HG03108 (cell line): ENCODE results near the gene SNAPC5.
"Not testable (repeated sequence)": the region's sequence is repeated elsewhere in the genome, so short reads cannot be mapped to it uniquely, and the experiment has no call there.

Experiments used
- ATAC-seq: cut with Tn5 transposase; IDR thresholded peaks from one replicate; pipeline ENCODE4 v1.9.1; 2021; ENCODE audit warnings: moderate library complexity; ENCODE audit not compliant: unreplicated experiment

The SNAPC5 gene

DNA sequence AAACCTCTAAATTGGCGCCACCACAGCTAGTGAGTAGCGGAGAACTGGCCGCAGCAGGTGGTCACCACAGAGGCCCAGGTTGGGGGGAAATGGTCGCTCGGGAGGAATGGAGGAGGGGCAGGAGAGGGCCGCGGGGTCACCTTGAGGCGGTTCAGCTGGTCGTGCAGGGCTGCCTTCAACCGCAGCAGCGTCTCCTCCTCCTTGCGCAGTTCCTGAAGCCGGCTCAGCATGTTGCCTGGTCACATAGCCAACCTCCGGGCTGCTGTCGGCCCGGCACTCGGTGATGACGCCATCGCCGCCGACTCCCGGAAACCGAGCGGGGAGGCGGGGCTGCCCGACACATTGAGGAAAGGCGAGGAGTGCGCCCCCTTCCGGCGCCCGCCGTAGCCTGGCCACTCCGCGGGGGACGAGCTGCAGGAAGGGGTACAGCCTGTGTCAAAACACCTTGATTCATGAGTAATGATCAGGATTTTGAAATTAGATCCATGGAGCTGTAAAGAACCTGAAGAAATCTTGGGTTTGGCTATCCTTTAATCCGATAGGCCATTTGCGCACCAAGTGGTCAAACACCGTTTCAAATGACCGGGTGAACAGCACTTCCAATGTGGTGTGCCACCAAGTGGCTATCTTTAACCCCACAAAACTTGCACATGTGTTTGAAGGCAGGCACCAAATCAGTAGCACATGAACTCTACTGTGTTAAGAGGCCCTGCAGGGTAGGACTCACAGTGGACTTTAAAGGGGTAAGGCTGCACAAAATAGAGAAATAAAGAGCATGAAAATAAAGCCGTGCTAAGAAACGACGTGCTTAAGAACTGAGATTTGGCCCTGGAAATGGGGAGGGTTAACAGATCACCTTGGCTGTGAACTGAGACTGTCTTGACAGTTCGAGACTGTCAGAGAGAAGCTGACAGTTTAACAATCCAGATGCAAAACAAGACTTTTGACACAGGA, at the start of gene SNAPC5:
Gene SNAPC5, minus strand, starts transcription at position 261 of the 954 bp plus-strand sequence. Its CDS starts 31 bp downstream, at position 230.
- ATAC-seq = peak; percentile 77

GRCh38 chr15:66545255-66545654, 47.7 kb upstream of the SNAPC5 start:
- ATAC-seq = no peak

GRCh38 chr15:66542896-66543295, 45.3 kb upstream of the SNAPC5 start:
- no peak for ATAC-seq

- ATAC-seq = no peak
Observed at GRCh38 chr15:66535056-66535455, 37.5 kb upstream of the SNAPC5 start.

GRCh38 chr15:66524838-66525237, 27.3 kb upstream of the SNAPC5 start:
- no peak for ATAC-seq

DNA sequence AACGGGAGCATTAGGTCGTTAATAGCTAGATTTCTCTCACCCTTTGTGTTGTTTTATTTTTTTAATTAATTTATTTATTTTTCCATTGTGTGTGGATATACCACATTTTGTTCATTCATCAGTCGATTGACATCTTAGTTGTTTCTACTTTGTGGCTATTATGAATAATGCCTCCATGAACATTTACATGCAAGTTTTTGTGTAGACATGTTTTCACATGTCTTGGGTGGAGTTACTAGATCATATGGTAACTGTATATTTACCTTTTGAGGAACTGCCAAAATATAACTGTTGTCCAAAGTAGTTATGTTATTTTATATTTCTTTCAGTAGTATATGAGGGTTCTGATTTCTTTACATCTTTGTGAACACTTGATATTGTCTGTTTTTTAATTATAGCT, 26.4 kb upstream of the SNAPC5 start:
- no peak for ATAC-seq

DNA sequence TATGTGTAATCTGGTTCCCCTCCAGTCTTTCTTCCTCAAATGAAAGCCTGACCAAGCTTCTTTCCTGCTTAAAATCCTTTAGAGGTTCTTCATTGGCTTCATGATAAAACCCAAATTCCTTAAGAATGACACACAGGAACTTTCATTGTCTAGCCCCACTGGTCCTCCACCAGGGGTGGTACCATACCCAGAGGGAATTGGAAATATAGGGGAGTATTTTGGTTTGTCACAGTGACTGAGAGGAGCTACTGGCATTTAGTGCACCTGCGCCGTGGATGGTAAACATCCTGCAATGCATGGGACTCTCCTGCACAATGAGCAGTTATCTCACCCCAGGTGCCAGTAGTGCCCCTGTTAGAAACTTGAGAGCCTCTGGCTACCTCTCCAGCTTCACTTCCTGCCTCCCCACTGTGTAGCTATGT, 18.4 kb upstream of the SNAPC5 start:
- ATAC-seq = no peak

DNA sequence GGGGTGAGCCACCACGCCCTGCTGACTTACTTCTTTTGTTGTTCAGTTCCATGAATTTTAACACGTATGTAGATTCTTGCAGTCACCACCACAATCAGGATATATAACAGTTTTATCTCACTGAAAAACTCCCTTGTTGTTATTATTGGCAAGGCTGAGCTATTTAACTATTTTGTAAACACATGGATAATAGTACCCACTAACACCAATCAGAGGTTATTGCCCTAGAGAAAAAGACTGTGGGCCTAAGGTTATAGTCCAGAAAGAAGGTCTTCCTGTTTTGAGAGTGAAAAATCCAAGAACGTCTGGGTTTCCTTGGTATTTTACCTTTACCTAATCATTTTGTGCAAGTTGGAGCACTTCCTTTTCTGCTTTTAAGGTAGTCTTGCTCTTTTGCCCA, 17.0 kb upstream of the SNAPC5 start:
- no peak for ATAC-seq

DNA sequence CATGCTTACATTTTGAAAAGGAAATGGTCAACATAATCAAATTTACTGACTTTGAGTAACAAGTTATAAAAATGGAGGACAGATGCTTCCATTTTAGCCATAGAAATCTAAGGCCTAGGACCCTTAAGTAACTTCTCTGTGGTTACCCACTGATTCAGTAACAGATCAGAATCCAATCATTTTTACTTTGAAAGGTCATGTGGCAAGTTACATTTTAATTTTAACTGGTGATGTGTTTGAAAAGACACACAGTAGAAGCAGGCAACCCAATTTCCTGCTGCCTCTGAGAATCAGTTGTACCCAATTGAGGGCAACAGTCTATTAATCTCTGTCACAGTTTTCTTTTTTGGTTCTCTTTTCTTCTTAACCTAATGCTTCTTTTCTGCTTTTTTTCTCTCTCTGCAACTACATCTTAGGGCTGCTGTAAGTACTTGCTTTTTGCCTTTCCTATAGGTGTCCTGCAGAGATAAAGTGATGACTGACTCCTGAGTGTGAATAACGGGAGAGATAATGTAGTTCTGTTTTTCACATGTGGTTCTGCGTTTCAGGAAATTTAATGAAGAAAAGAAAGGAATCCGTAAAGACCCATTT, 10.8 kb upstream of the SNAPC5 start:
- no peak for ATAC-seq

GRCh38 chr15:66505818-66506217, 8.3 kb upstream of the SNAPC5 start:
- ATAC-seq = no peak

DNA sequence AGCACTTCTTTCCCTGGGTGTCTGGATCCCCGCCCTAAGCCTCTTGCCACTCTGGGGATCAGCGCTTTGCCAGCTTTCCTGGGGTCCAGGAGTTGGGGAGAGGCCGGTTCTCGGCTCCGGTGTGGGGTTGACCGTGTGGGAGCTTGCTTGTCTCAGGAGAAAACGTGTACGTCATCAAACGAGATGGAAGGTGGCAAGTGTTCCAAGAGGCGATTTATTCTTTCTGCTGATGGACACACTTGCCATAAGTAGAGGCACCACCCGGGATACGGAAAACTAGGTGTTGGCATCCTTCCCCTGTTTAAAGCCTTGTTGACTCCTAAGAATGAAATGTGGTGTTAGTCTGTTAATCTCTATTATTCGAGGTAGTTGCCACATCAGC, 7.9 kb upstream of the SNAPC5 start:
- ATAC-seq = no peak

GRCh38 chr15:66504563-66505429, 7.2 kb upstream of the SNAPC5 start, which contains the start of the genes RPL4 and ZWILCH:
TSS of gene RPL4 (minus strand) at chr15:66504855. CDS start at chr15:66504790, 65 bp downstream.
TSS of gene ZWILCH (plus strand) at chr15:66505326. CDS start at chr15:66505339, 13 bp downstream.
- ATAC-seq = peak; percentile 76

DNA sequence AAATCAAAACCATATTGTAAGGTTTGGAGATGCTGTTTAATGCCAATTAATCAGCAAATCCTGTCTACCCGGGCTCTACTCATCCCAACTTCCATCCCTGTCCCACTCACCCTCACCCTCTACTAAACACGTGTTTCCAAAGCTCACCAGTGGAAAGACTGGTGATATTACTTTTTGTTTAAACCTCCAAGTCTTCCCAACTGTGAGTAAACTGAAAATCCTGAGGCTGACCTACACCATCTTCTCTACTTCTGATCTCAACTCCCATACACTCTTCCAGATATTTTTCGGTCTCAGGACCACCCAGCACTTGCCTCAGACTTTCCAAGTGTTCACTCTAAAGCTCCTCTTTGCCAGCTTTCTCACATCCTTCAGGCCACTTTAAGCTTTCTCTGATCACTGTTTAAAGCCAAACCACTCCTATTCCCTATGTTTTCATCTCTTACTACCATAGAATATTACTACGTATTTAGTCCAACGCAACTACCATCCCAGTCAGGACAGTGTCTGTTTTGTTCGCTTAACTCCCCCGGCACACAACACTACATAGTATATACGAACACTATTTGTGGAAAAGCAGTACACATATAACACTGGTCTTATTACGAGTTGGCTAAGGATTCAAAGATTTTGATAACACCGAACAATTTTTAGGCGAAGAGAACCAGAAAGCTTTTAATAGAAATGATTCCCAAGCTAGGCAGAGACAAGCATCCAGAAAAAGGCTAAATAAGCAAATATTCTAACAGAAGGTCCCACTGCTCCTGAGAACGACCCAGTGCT, 6.4 kb upstream of the SNAPC5 start:
- ATAC-seq = no peak

- ATAC-seq = not testable (repeated sequence)
Observed at GRCh38 chr15:66503041-66503648, 5.6 kb upstream of the SNAPC5 start.

- ATAC-seq = no peak
Observed at GRCh38 chr15:66502491-66502890, 4.9 kb upstream of the SNAPC5 start.

GRCh38 chr15:66500346-66500745, 2.8 kb upstream of the SNAPC5 start:
- not testable (repeated sequence) for ATAC-seq

DNA sequence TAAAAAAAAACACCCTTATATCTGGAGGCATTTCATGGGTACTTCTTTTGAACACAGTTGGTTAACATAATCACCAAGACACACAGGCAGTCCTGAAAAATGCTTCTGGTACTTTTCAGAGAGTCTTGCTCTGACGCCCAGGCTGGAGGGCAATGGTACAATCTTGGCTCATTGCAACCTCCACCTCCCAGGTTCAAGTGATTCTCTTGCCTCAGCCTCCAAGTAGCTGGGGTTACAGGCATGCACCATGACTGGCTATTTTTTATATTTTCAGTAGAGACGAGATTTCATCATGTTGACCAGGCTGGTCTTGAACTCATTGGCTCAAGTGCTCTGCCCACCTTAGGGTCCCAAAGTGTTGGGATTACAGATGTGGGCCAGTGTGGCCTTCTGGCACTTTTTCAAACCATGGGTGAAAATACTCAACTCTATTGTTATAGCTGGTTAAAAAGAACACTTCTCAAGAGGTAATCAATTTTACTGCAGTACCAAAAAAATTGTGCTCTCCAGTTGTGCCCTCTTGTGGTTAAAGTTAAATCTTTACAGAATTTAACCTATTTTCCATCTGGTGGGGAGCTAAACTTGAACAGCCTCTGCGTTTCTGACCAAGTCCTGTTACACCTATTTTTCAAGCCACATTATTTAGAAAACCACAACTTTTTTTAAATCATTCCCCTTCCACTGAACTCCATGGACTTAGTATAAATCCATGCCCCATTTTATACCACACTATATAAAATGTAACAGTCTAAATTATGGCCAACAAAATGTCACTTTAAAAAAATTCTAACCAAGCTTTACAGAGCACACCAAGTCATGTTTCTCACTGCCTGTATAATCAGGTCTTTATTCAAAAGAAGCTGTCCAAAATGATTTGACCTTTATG, 1.2 kb upstream of the SNAPC5 start:
- no peak for ATAC-seq

DNA sequence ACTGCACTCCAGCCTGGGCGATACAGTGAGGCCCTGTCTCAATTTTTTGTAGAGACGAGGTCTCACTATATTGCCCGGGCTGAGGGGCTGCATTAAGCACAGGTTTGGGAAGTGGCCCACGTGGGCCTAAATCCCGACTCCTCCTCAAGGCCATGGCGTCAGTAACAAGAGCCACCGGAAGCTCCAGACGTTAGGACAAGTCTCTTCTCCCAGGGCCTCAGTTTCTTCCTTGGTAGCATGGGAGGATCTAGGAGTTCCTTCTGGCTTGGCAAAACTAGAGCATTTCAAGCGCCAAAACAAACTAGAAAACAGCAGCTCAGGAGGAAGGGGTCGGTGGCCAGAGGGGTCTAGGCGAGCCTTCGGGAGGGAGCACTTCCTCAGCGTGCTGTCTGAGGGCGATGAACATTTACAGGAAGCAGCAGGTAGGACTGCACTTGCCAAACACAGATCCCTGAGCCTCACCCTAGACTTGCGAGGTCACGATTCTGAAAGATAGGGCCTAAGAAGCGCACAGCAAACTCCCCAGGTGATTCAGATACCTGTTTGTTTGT, 536 bp downstream of the SNAPC5 start:
- ATAC-seq = no peak

- no peak for ATAC-seq
Observed at GRCh38 chr15:66494262-66494661, 3.3 kb downstream of the SNAPC5 start.
